SK-N-SH (cell line): Measurements from ENCODE around the gene SHB. TPM values are rescaled to one million over a fixed set of nuclear protein-coding genes. Genes with fewer than 3 reads are reported as not detected.

Experiments
- CTCF ChIA-PET: fragments of 300-600, 350-600 bp; formaldehyde crosslinking; extraction: SDS; loops from one replicate; lab custom pipeline; 2021; lab: Yijun Ruan, JAX
- POLR2A ChIA-PET: fragments of 350-600 bp; sonication (Branson Sonifier 250); formaldehyde crosslinking; extraction: SDS; loops from one replicate; lab custom pipeline; 2020; ENCODE audit warnings: antibody characterized with exemption, inconsistent platforms; lab: Yijun Ruan, JAX
- DNase-seq: peaks from one replicate; pipeline ENCODE4 v3.0.0; 2012
- H2AFZ ChIP-seq: fragments of 200-600 bp; sonication (generic); 2 replicates; pipeline ENCODE4 v1.8.1; 2016; ENCODE audit warnings: antibody characterized with exemption, mild to moderate bottlenecking, low read depth
- H3F3A ChIP-seq: fragments of 200-600 bp; sonication (generic); replicated peaks from 2 replicates; pipeline ENCODE3; 2016; ENCODE audit warnings: antibody characterized with exemption, mild to moderate bottlenecking; ENCODE audit not compliant: insufficient read depth
- H3K27ac ChIP-seq, 2 experiments: fragments of 200-500 bp in 1 of 2; fragments of 200-600 bp in 1 of 2; sonication (Bioruptor generic) in 1 of 2; sonication (generic), shearing (Covaris generic) in 1 of 2; 2 replicates each; pipeline versions ENCODE4 v1.5.1 to v1.6.1; 2014 to 2016; ENCODE audit warnings: low read depth in 2 of 2, inconsistent platforms in 1 of 2, low read length in 1 of 2, mild to moderate bottlenecking in 1 of 2, mixed read lengths in 1 of 2
- H3K27me3 ChIP-seq: fragments of 200-600 bp; sonication (generic), shearing (Covaris generic); 2 replicates; pipeline ENCODE4 v1.6.1; 2016; ENCODE audit warnings: mixed run types; ENCODE audit not compliant: insufficient read depth
- H3K36me3 ChIP-seq, 2 experiments: fragments of 200-500 bp in 1 of 2; fragments of 200-600 bp in 1 of 2; sonication (Bioruptor generic) in 1 of 2; sonication (generic) in 1 of 2; replicated peaks in 1 of 2; 2 replicates each; pipeline versions ENCODE3 to v1.5.1; 2014 to 2016; ENCODE audit warnings: low read length in 1 of 2, mild to moderate bottlenecking in 1 of 2; ENCODE audit not compliant: insufficient read depth in 2 of 2, control insufficient read depth in 1 of 2
- H3K4me1 ChIP-seq, 2 experiments: fragments of 200-500 bp in 1 of 2; fragments of 200-600 bp in 1 of 2; sonication (Bioruptor generic) in 1 of 2; sonication (generic), shearing (Covaris generic) in 1 of 2; 2 replicates each; pipeline versions ENCODE4 v1.5.1 to v1.6.1; 2014 to 2016; ENCODE audit warnings: low read depth in 1 of 2, low read length in 1 of 2, mixed run types in 1 of 2; ENCODE audit not compliant: insufficient read depth in 2 of 2, control insufficient read depth in 1 of 2
- H3K4me2 ChIP-seq: fragments of 200-600 bp; sonication (generic), shearing (Covaris generic); 2 replicates; pipeline ENCODE4 v1.6.1; 2017; ENCODE audit warnings: mixed run types
- H3K4me3 ChIP-seq, 2 experiments: fragments of 200-500 bp in 1 of 2; fragments of 200-600 bp in 1 of 2; sonication (Bioruptor generic) in 1 of 2; sonication (generic), shearing (Covaris generic) in 1 of 2; 2 replicates each; pipeline versions ENCODE4 v1.5.1 to v1.8.1; 2014 to 2016; ENCODE audit warnings: low read depth in 2 of 2, inconsistent platforms in 1 of 2, low read length in 1 of 2, mild to moderate bottlenecking in 1 of 2, mixed read lengths in 1 of 2, moderate library complexity in 1 of 2
- H3K79me2 ChIP-seq: fragments of 200-600 bp; sonication (generic); 2 replicates; pipeline ENCODE4 v1.8.1; 2017; ENCODE audit warnings: mild to moderate bottlenecking; ENCODE audit not compliant: insufficient read depth
- H3K9ac ChIP-seq: fragments of 200-600 bp; sonication (generic); 2 replicates; pipeline ENCODE4 v1.6.1; 2017; ENCODE audit warnings: mixed run types
- H3K9me2 ChIP-seq: fragments of 200-600 bp; sonication (generic); 2 replicates; pipeline ENCODE4 v1.6.1; 2017; ENCODE audit warnings: mixed run types
- H3K9me3 ChIP-seq: fragments of 200-600 bp; sonication (generic); 2 replicates; pipeline ENCODE4 v1.6.1; 2017; ENCODE audit warnings: mixed run types, mild to moderate bottlenecking, moderate library complexity
- H4K20me1 ChIP-seq: fragments of 200-600 bp; sonication (generic); 2 replicates; pipeline ENCODE4 v1.6.1; 2017; ENCODE audit warnings: mild to moderate bottlenecking, mixed run types; ENCODE audit not compliant: insufficient read depth
- CTCF ChIP-seq: fragments of 200-600 bp; sonication (generic); IDR thresholded peaks from 2 replicates; pipeline ENCODE4 v1.6.1; 2017; ENCODE audit warnings: antibody characterized with exemption, mild to moderate bottlenecking, moderate library complexity
- ELF1 ChIP-seq: IDR thresholded peaks from 2 replicates; pipeline ENCODE4 v1.4.0; 2012
- EZH2phosphoT487 ChIP-seq: fragments of 200-600 bp; sonication (generic); IDR thresholded peaks from 2 replicates; pipeline ENCODE4 v1.6.1; 2017; ENCODE audit warnings: low read depth, mixed run types, mild to moderate bottlenecking, antibody characterized with exemption, moderate library complexity, borderline replicate concordance
- FOSL2 ChIP-seq: IDR thresholded peaks from 2 replicates; pipeline ENCODE4 v1.4.0; 2012; ENCODE audit warnings: low read depth, mild to moderate bottlenecking, moderate library complexity, borderline replicate concordance
- FOXJ3 ChIP-seq: sonication (generic); formaldehyde crosslinking; IDR thresholded peaks from 2 replicates; pipeline ENCODE4 v1.5.1; 2020; ENCODE audit warnings: mild to moderate bottlenecking, missing genetic modification reagents
- FOXM1 ChIP-seq: IDR thresholded peaks from 2 replicates; pipeline ENCODE4 v1.4.0; 2012; ENCODE audit warnings: low read depth, mild to moderate bottlenecking
- GABPA ChIP-seq: IDR thresholded peaks from 2 replicates; pipeline ENCODE4 v1.4.0; 2012; ENCODE audit warnings: low read depth, mild to moderate bottlenecking
- IRF3 ChIP-seq: fragments of 150-350 bp; IDR thresholded peaks from 2 replicates; pipeline ENCODE4 v1.6.1; 2016; ENCODE audit warnings: mild to moderate bottlenecking, low read depth, low read length
- JUND ChIP-seq: IDR thresholded peaks from 2 replicates; pipeline ENCODE4 v1.4.0; 2012
- MEF2A ChIP-seq: IDR thresholded peaks from 2 replicates; pipeline ENCODE4 v1.4.0; 2012; ENCODE audit warnings: low read depth, borderline replicate concordance
- NFIC ChIP-seq: IDR thresholded peaks from 2 replicates; pipeline ENCODE4 v1.4.0; 2012; ENCODE audit warnings: borderline replicate concordance
- POLR2AphosphoS5 ChIP-seq: IDR thresholded peaks from 2 replicates; pipeline ENCODE4 v1.6.1; 2012; ENCODE audit warnings: low read depth, low read length
- SIN3A ChIP-seq: IDR thresholded peaks from 2 replicates; pipeline ENCODE4 v1.6.1; 2012; ENCODE audit warnings: low read depth, mild to moderate bottlenecking, low read length, moderate library complexity, borderline replicate concordance
- SMC3 ChIP-seq: IDR thresholded peaks from 2 replicates; pipeline ENCODE4 v1.6.1; 2012; ENCODE audit warnings: low read depth, low read length, improper control_type of control experiment
- TAF1 ChIP-seq: IDR thresholded peaks from 2 replicates; pipeline ENCODE4 v1.6.1; 2012; ENCODE audit warnings: low read depth, mild to moderate bottlenecking, low read length, moderate library complexity, borderline replicate concordance
- YY1 ChIP-seq: IDR thresholded peaks from 2 replicates; pipeline ENCODE4 v1.4.0; 2012; ENCODE audit warnings: low read depth, mild to moderate bottlenecking
- ZBTB33 ChIP-seq: IDR thresholded peaks from 2 replicates; pipeline ENCODE4 v1.4.0; 2012; ENCODE audit warnings: low read depth, borderline replicate concordance
- WGBS: methylation state at CpG from one replicate; pipeline ENCODE4 v1.1.6; 2017; ENCODE audit warnings: low lambda C conversion rate; 5-methylcytosine and 5-hydroxymethylcytosine counted together
- polyA plus RNA-seq, 3 experiments: library from polyadenylated mRNA; depleted of rRNA; stranded (reverse); fragments of >200 nt; gene quantifications; 2 replicates each; pipeline ENCODE4 v1.2.3, GENCODE V29; 2012
- TF ChIP-seq, protein P1 (sequence below): IDR thresholded peaks from 2 replicates; pipeline ENCODE4 v1.4.0; 2012; ENCODE audit warnings: low read depth

The SHB gene
- polyA plus RNA-seq, 1 of the 3 experiments (the other 2 are of a cell fraction), result 26.0 TPM

DNA sequence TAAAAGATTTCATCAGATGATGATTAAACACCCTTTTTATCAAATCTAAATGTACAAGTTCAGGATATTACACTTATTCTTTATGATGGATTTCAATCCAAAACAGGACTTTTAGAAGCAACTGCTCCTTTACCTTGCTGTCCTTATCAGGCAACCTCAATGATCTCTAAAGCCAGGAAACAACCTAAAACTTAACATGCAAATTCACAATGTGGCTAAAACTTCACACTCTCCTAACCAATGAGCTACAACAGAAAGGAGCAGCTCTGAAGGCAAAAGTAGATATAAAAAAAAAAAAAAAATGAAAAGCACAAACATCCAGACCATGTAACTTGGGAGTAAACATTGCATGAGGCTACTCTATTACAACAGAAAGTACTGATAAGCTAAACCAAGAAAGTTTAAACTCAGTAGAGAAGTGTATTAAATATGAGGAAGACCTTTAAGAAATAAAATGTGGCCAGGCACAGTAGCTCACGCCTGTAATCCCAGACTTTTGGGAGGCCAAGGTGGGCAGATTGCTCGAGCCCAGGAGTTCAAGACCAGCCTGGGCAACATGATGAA is 188.0 kb downstream of the SHB start:
- Histone ChIP-seq H4K20me1 (no peaks in the 10 kb centered on the region), H3K4me1 (no peaks in the 10 kb centered on the region), H3K27ac (no peak overlapping the region), H3K4me2 (no peak overlapping the region), H3K79me2 (no peaks in the 10 kb centered on the region), H3F3A (peaks cover 8% of the 10 kb centered on the region), H3K9me2 (no peaks in the 10 kb centered on the region), H2AFZ (no peak overlapping the region), H3K9me3 (no peaks in the 10 kb centered on the region), H3K9ac (no peak overlapping the region), H3K27me3 (no peaks in the 10 kb centered on the region), H3K36me3 (peaks cover 20 to 27% of the 10 kb centered on the region in 2 experiments), H3K4me3 (no peak overlapping the region)
- DNase-seq, result no peak
- POLR2A ChIA-PET, result no interaction called here
- TF ChIP-seq POLR2AphosphoS5, result no peak
- no peak for TF ChIP-seq SMC3
- no peak for TF ChIP-seq JUND
- no peak for TF ChIP-seq NFIC
- TF ChIP-seq MEF2A, result no peak
- TF ChIP-seq TAF1, result no peak
- TF ChIP-seq SIN3A, result no peak
- no peak for TF ChIP-seq ZBTB33
- TF ChIP-seq FOSL2, result no peak
- TF ChIP-seq EZH2phosphoT487, result no peak
- TF ChIP-seq IRF3, result no peak
- TF ChIP-seq FOXJ3, result no peak
- TF ChIP-seq ELF1, result no peak
- no peak for TF ChIP-seq FOXM1
- TF ChIP-seq GABPA, result no peak
- TF ChIP-seq YY1, result no peak
- TF ChIP-seq, protein P1, sequence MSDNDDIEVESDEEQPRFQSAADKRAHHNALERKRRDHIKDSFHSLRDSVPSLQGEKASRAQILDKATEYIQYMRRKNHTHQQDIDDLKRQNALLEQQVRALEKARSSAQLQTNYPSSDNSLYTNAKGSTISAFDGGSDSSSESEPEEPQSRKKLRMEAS, result no peak
- TF ChIP-seq CTCF, result no peak
- CTCF ChIA-PET, result no interaction called here
- WGBS, result 100% methylated on average over 2 of the region's 2 CpGs
